NCI-H2196 (cell line): ENCODE data around the gene SPATA17.

Experiments used
- DNase-seq: peaks from one replicate; lab custom pipeline; 2025; ENCODE audit not compliant: unreplicated experiment; lab: John Stamatoyannopoulos, UW

SPATA17 gene

GRCh38 chr1:217847643-217848042 lies 216.5 kb downstream of the SPATA17 start:
- no peak for DNase-seq

- DNase-seq, result no peak
Observed at GRCh38 chr1:217856342-217857034, 225.3 kb downstream of the SPATA17 start.

DNA sequence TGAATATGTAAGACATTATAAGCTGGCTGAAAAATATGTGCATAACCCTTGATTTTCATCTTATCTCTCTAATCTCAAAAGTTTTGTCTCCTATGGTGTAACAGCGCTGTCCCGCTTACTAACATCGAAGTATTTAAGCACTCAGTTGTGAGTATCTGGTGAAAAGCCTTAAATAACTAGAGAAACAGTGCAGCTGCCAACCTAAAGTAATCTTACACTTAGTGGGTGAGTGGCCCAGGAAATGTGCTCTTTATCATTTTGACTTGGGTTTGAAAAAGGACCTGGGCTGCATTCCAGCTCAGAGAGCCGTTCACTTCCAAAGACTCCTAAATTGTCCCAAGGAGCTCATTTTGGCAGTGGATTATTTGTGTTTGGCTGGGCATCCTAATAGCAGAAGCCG lies 225.9 kb downstream of the SPATA17 start:
- peak; percentile 37 for DNase-seq

- no peak for DNase-seq
Observed at GRCh38 chr1:217861658-217862057, 230.5 kb downstream of the SPATA17 start.

- no peak for DNase-seq
Observed at GRCh38 chr1:217867446-217867995, 236.4 kb downstream of the SPATA17 start.

- no peak for DNase-seq
Observed at GRCh38 chr1:217871955-217872354, 240.8 kb downstream of the SPATA17 start.

DNA sequence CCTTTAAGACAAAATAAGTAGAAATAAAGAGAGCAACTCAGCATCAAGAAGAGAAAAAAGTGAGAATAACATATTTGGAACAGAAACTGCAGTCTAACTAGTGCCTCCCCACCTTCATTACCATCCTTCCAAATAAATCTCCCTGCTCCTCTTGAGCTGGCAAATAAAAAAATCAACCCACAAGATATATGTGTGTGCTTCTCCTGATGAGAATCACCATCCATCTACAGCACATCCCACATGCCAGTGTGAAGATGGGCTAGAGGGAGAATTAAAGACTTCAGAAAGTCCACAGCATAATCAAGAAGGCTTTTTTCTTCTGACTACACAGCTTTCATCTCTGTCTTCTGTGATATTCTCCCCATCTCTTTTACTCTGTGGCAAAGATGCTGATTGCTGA lies 244.1 kb downstream of the SPATA17 start:
- DNase-seq, result no peak

GRCh38 chr1:217876401-217876800 lies 245.3 kb downstream of the SPATA17 start:
- no peak for DNase-seq

DNA sequence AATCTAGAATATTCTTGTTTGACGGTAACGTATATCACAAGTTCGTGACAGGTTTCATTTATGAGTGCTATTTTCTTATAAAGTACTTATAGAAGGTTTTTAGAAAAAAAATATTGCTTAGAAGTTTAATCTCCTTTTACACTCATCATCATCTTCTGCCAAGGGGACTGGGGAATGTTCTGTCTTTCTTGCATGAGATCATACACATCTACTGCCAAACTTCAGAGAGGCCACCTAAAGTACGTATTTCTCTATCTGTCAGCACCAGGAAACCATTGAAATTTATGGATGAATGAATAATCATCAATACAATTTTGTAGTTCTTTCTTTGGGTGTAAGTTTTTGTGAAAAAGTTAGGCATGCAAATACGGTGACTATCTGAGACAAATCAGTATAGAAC lies 245.8 kb downstream of the SPATA17 start:
- DNase-seq, result no peak

DNA sequence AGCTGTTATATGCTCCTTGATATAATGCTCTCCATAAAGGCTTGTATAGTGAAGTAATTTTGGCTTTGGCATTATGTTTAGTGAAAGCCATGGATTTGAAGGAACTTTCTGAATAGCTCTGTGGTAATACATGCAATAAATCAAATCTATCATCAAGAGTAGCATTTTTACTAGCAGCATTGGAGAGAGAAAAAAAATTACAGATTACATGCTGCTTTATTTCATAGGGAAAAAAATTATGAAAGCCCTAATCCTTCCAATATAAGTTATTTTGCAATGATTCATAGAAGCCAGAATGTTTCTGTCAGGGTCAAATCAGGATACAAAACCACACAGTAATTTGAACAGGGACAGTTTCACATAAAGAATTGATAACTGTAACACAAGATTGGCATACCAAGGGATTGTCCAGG lies 250.0 kb downstream of the SPATA17 start:
- DNase-seq, result no peak

GRCh38 chr1:217881607-217882332 lies 250.6 kb downstream of the SPATA17 start:
- no peak for DNase-seq

- no peak for DNase-seq
Observed at GRCh38 chr1:217885181-217885580, 254.0 kb downstream of the SPATA17 start.

DNA sequence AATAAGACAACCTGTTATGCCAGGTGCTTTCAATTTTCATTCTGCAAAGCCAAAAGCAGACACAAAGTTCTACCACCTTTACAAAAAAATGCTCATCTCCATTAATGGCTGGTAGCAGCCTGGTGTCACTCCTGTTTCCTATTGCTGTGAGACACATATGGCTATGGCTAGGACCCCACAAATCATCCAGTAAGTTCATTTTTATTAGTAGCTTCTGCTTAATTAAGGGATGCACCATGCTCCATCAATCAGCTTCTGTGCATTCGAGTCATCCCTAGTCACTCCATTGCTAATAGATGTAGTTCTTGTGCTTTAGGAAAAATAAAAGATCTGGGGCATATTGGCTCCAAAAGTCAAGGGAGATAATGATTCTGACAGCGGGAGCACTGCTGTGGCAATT lies 257.2 kb downstream of the SPATA17 start:
- no peak for DNase-seq

DNA sequence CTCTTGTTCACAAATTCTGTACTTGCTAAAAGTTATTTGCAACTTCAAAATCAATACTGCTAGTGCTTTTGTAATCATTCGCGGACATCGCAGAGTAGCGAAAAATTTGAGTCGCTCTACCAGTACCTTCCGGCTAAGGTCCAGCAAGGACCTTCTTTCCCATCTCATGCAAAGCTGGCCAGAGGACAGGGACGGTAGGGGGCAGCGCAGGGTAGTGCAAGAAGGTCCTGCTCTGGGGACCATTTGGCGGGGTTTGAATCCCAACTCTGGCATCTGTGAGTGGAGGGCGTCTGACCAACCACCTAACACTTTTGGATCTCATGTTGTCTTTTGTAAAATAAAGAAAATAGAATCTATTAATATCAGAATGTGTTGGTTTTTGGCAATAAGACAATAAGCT lies 258.3 kb downstream of the SPATA17 start:
- DNase-seq, result no peak

DNA sequence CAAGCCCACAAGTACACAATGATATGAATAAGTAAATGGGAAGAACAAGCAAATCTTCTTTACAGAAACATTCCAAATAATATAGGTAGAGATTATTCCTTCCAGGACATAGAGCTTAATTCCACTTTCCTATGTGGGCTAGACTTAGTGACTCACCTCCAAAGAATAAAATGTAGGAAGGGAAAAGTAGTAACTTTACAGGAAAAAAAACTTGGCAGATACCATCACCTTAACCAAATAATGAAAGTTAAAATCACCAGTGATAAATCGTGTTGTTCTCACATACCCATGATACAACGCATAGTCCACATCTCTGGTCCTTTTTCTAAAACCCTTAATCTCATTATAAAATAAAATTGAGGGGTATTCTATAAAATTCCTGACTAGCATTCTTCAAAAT lies 260.8 kb downstream of the SPATA17 start:
- no peak for DNase-seq

- no peak for DNase-seq
Observed at GRCh38 chr1:217892750-217893149, 261.6 kb downstream of the SPATA17 start.

DNA sequence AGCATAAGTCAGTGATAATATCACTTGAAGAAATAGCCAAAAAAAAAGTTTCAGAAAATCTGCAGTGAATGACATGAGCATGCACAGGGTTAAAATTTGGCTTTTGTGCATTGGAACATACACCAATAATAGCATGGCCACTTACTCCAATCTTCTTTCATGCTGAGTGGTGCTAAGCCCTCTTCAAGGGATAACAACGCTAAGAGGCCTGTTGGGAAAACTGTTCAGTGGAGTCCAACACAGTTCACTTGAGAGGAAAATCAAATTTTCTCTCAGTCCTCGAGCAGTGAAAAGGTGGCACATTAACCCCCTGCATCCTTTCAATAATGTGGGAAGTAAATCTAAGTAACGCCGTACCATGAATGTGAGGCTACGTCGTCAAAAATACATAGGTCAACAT lies 264.7 kb downstream of the SPATA17 start:
- DNase-seq, result no peak

DNA sequence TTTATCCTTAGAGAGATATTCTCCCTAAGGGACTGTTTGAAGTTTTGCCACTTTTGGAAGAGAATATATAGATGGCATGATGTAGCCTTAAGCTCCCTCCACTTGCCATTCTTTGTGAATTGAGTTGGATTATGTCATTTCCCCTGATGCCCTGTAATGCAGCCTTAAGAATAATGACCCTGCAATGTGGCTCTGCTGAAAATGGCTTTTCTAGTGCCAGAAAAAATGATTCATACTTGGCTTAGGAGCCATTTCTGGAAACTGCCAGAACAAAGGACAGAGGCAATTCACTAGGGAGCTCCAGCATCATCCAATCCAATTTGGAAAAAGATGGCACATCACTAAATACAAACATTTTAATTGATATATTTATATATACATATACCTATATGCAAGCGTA lies 265.3 kb downstream of the SPATA17 start:
- DNase-seq, result no peak

DNA sequence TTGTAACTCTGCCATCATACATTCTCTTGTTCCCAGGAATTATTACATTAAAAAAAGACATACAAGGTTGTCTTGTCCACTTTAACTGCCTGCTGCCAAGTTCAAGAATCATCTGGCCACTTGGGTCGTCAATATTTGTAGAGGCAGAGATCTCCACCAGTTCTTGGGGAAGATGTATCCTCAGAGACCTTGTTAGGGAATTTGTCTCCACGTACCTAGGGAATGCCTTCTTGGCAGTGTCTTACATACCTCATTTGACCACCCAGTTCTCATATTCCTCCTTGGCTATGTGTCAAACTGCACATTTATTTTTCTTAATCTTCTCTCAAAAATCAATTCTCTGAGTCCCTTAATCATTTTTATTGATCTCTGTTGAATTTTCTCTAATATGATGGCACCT lies 266.0 kb downstream of the SPATA17 start:
- no peak for DNase-seq

GRCh38 chr1:217899614-217900013 lies 268.5 kb downstream of the SPATA17 start:
- no peak for DNase-seq

- no peak for DNase-seq
Observed at GRCh38 chr1:217907504-217907903, 276.4 kb downstream of the SPATA17 start.

DNA sequence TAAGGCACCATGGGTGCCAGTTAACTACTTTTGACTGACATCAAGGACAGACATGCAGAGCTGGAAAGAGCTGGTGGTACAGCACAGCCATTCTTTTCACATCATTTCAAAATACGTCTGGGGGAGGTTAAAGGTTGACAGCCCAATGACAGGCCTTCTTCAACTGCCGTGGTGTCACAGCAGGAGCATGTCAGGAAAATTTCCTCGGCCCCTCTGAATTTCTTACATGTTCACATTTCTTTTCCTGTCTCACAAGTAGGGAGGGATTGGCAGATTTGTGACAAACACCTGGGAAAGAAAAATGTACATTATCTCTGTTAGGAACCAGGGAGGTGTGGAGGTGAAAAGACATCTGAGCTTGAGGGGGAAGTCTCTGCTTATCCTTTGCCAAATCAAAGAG lies 279.1 kb downstream of the SPATA17 start:
- DNase-seq, result no peak
